HAP-1 (cell line): ENCODE data around the gene PTPN18.

ENCODE experiments used
- DNase-seq, 2 experiments: peaks; one replicate each; pipeline ENCODE4 v3.0.0-alpha.2; 2016 to 2020; ENCODE audit warnings: low spot score in 2 of 2
- H3K27me3 ChIP-seq: fragments of 250-450 bp; sonication (Bioruptor Pico); 2 replicates; pipeline ENCODE4 v1.5.1; 2020; ENCODE audit warnings: low read depth, mild to moderate bottlenecking, moderate library complexity
- H3K36me3 ChIP-seq: fragments of 250-450 bp; sonication (Bioruptor Pico); replicated peaks from 2 replicates; pipeline ENCODE4 v1.5.1; 2020; ENCODE audit warnings: mild to moderate bottlenecking
- H3K4me1 ChIP-seq: fragments of 250-450 bp; sonication (Bioruptor Pico); 2 replicates; pipeline ENCODE4 v1.5.1; 2020; ENCODE audit warnings: mild to moderate bottlenecking
- H3K4me3 ChIP-seq: fragments of 250-450 bp; sonication (Bioruptor Pico); 2 replicates; pipeline ENCODE4 v1.5.1; 2020; ENCODE audit warnings: mild to moderate bottlenecking, moderate library complexity
- H3K9me3 ChIP-seq: fragments of 250-450 bp; sonication (Bioruptor Pico); 2 replicates; pipeline ENCODE4 v1.5.1; 2020; ENCODE audit warnings: mild to moderate bottlenecking, moderate library complexity
- in situ Hi-C: fragments of 300-500 bp; cut with MboI; formaldehyde crosslinking; loops from 3 replicates; pipeline ENCODE4 v1.14.3; 2020; ENCODE audit warnings: low sequenced_read_pairs, inconsistent platforms, mixed read lengths

Gene PTPN18

GRCh38 chr2:130358420-130359350 lies 2.8 kb downstream of the PTPN18 start:
- Histone ChIP-seq H3K27me3 (no peaks in the 10 kb centered on the region), H3K4me3 (no peak overlapping the region), H3K4me1 (peaks cover 5% of the 10 kb centered on the region; the same call in 1 of the 2 replicates), H3K36me3 (no peaks in the 10 kb centered on the region; the same call in 1 of the 2 replicates), H3K9me3 (no peaks in the 10 kb centered on the region)
- in situ Hi-C loops: loop anchor here (25.0 kb wide), 2 partner anchors 754 to 1129 kb away; partner anchors contain the start of genes MZT2A, PLEKHB2 and TUBA3D
- no peak for DNase-seq

- Histone ChIP-seq H3K27me3 (no peaks in the 10 kb centered on the region), H3K9me3 (no peaks in the 10 kb centered on the region), H3K36me3 (no peaks in the 10 kb centered on the region; the same call in 1 of the 2 replicates), H3K4me3 (no peak overlapping the region), H3K4me1 (peaks cover 5% of the 10 kb centered on the region; the same call in 1 of the 2 replicates)
- in situ Hi-C loops: loop anchor here (25.0 kb wide), 2 partner anchors 753 to 1128 kb away; partner anchors contain the start of genes MZT2A, PLEKHB2 and TUBA3D
- DNase-seq: no peak
Observed at GRCh38 chr2:130359466-130359865, 3.6 kb downstream of the PTPN18 start.

GRCh38 chr2:130363479-130363878 lies 7.6 kb downstream of the PTPN18 start:
- in situ Hi-C loops: loop anchor here (25.0 kb wide), 2 partner anchors 749 to 1124 kb away; partner anchors contain the start of genes MZT2A, PLEKHB2 and TUBA3D
- no peaks in the 10 kb centered on the region for H3K4me1 ChIP-seq
- no peaks in the 10 kb centered on the region for H3K27me3 ChIP-seq
- no peak for DNase-seq
- H3K4me3 ChIP-seq: no peak overlapping the region
- peaks cover 4% of the 10 kb centered on the region for H3K36me3 ChIP-seq
- H3K9me3 ChIP-seq: no peaks in the 10 kb centered on the region

- Histone ChIP-seq H3K36me3 (peaks cover 6% of the 10 kb centered on the region), H3K27me3 (no peaks in the 10 kb centered on the region), H3K4me1 (peaks cover 8% of the 10 kb centered on the region; the same call in 1 of the 2 replicates), H3K4me3 (no peak overlapping the region), H3K9me3 (no peaks in the 10 kb centered on the region)
- DNase-seq: no peak
- in situ Hi-C loops: loop anchor here (25.0 kb wide), 2 partner anchors 747 to 1122 kb away; partner anchors contain the start of genes MZT2A, PLEKHB2 and TUBA3D
Observed at GRCh38 chr2:130365075-130365474, 9.2 kb downstream of the PTPN18 start.

- DNase-seq: no peak
- peaks cover 14% of the 10 kb centered on the region for H3K36me3 ChIP-seq
- in situ Hi-C loops: loop anchor here (25.0 kb wide), 2 partner anchors 746 to 1121 kb away; partner anchors contain the start of genes MZT2A, PLEKHB2 and TUBA3D
Observed at GRCh38 chr2:130365963-130366362, 10.1 kb downstream of the PTPN18 start.

GRCh38 chr2:130366720-130367119 lies 10.9 kb downstream of the PTPN18 start:
- Histone ChIP-seq H3K27me3 (no peaks in the 10 kb centered on the region), H3K9me3 (no peaks in the 10 kb centered on the region), H3K4me1 (peaks cover 11% of the 10 kb centered on the region; the same call in 1 of the 2 replicates), H3K36me3 (peaks cover 19% of the 10 kb centered on the region), H3K4me3 (no peak overlapping the region)
- in situ Hi-C loops: loop anchor here (25.0 kb wide), 2 partner anchors 746 to 1121 kb away; partner anchors contain the start of genes MZT2A, PLEKHB2 and TUBA3D
- no peak for DNase-seq

More at GRCh38 chr2:130365963-130366362, 10.1 kb downstream of the PTPN18 start:
- Histone ChIP-seq H3K9me3 (no peaks in the 10 kb centered on the region), H3K27me3 (no peaks in the 10 kb centered on the region), H3K4me3 (no peak overlapping the region), H3K4me1 (peaks cover 8% of the 10 kb centered on the region; the same call in 1 of the 2 replicates)

- Histone ChIP-seq H3K4me1 (peaks cover 13% of the 10 kb centered on the region; the same call in 1 of the 2 replicates), H3K36me3 (peaks cover 19% of the 10 kb centered on the region), H3K4me3 (no peak overlapping the region), H3K27me3 (no peaks in the 10 kb centered on the region), H3K9me3 (no peaks in the 10 kb centered on the region)
- in situ Hi-C loops: loop anchor here (25.0 kb wide), 2 partner anchors 744 to 1119 kb away; partner anchors contain the start of genes MZT2A, PLEKHB2 and TUBA3D
- DNase-seq: no peak
Observed at GRCh38 chr2:130368786-130369185, 12.9 kb downstream of the PTPN18 start.

- no peaks in the 10 kb centered on the region for H3K27me3 ChIP-seq
- in situ Hi-C loops: loop anchor here (25.0 kb wide), 2 partner anchors 743 to 1118 kb away; partner anchors contain the start of genes MZT2A, PLEKHB2 and TUBA3D
- peaks cover 13% of the 10 kb centered on the region; the same call in 1 of the 2 replicates for H3K4me1 ChIP-seq
- no peaks in the 10 kb centered on the region for H3K9me3 ChIP-seq
- H3K36me3 ChIP-seq: peaks cover 19% of the 10 kb centered on the region
- H3K4me3 ChIP-seq: no peak overlapping the region
- DNase-seq: no peak
Observed at GRCh38 chr2:130369311-130369964, 13.6 kb downstream of the PTPN18 start.

GRCh38 chr2:130369965-130370341 lies 14.1 kb downstream of the PTPN18 start:
- in situ Hi-C loops: loop anchor here (25.0 kb wide), 2 partner anchors 742 to 1117 kb away; partner anchors contain the start of genes MZT2A, PLEKHB2 and TUBA3D
- Histone ChIP-seq H3K36me3 (peaks cover 19% of the 10 kb centered on the region), H3K4me3 (no peak overlapping the region)

GRCh38 chr2:130370490-130370889 lies 14.6 kb downstream of the PTPN18 start:
- H3K27me3 ChIP-seq: no peaks in the 10 kb centered on the region
- in situ Hi-C loops: loop anchor here (25.0 kb wide), 2 partner anchors 742 to 1117 kb away; partner anchors contain the start of genes MZT2A, PLEKHB2 and TUBA3D
- H3K4me3 ChIP-seq: no peak overlapping the region
- H3K36me3 ChIP-seq: peaks cover 19% of the 10 kb centered on the region
- H3K9me3 ChIP-seq: no peaks in the 10 kb centered on the region
- peaks cover 13% of the 10 kb centered on the region; the same call in 1 of the 2 replicates for H3K4me1 ChIP-seq
- no peak for DNase-seq

More at GRCh38 chr2:130369965-130370341, 14.1 kb downstream of the PTPN18 start:
- no peaks in the 10 kb centered on the region for H3K27me3 ChIP-seq
- H3K4me1 ChIP-seq: peaks cover 13% of the 10 kb centered on the region; the same call in 1 of the 2 replicates
- no peak for DNase-seq
- H3K9me3 ChIP-seq: no peaks in the 10 kb centered on the region

- Histone ChIP-seq H3K27me3 (no peaks in the 10 kb centered on the region), H3K4me3 (peak overlapping the region; percentile 61), H3K4me1 (peaks cover 13% of the 10 kb centered on the region; the same call in 1 of the 2 replicates), H3K9me3 (no peaks in the 10 kb centered on the region), H3K36me3 (peaks cover 19% of the 10 kb centered on the region)
- in situ Hi-C loops: loop anchor here (25.0 kb wide), 2 partner anchors 741 to 1116 kb away; partner anchors contain the start of genes MZT2A, PLEKHB2 and TUBA3D
- DNase-seq: peak in 1 of 2 experiments; percentile 18
Observed at GRCh38 chr2:130371723-130372054, 15.8 kb downstream of the PTPN18 start.

GRCh38 chr2:130372055-130372832 lies 16.4 kb downstream of the PTPN18 start:
- Histone ChIP-seq H3K36me3 (peaks cover 19% of the 10 kb centered on the region), H3K4me1 (peaks cover 13% of the 10 kb centered on the region; the same call in 1 of the 2 replicates), H3K4me3 (peak overlapping the region; percentile 61), H3K9me3 (no peaks in the 10 kb centered on the region), H3K27me3 (no peaks in the 10 kb centered on the region)
- in situ Hi-C loops: loop anchor here (25.0 kb wide), 2 partner anchors 740 to 1115 kb away; partner anchors contain the start of genes MZT2A, PLEKHB2 and TUBA3D
- peak; percentile 68 to 95 for DNase-seq
